GM19193 (cell line): ENCODE results near the gene ERCC5.

Experiments used
- POLR2A ChIP-seq: IDR thresholded peaks from 4 replicates; pipeline ENCODE4 v1.6.1; 2011; ENCODE audit not compliant: insufficient read depth, insufficient read length; ENCODE audit errors: extremely low read depth

ERCC5 gene

DNA sequence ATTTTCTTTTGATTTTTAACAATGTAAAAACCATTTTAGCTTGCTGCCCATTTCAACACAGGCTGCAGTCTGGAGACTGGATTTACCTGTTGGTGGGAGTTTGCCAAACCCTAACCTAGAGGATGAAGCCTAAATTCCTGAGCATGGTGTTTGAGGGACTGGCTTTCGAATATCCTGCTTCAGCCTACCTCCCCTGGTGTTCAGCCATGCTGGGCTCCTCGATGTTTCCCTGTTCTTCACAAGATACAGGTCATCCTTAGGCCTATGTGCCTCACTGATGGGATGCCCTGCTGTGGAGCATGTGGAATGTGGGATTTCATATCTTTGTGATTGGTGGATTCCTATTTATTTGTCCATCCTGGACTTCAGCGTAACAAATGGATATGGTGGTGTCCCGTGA is 20.4 kb upstream of the ERCC5 start:
- no peak for TF ChIP-seq POLR2A

DNA sequence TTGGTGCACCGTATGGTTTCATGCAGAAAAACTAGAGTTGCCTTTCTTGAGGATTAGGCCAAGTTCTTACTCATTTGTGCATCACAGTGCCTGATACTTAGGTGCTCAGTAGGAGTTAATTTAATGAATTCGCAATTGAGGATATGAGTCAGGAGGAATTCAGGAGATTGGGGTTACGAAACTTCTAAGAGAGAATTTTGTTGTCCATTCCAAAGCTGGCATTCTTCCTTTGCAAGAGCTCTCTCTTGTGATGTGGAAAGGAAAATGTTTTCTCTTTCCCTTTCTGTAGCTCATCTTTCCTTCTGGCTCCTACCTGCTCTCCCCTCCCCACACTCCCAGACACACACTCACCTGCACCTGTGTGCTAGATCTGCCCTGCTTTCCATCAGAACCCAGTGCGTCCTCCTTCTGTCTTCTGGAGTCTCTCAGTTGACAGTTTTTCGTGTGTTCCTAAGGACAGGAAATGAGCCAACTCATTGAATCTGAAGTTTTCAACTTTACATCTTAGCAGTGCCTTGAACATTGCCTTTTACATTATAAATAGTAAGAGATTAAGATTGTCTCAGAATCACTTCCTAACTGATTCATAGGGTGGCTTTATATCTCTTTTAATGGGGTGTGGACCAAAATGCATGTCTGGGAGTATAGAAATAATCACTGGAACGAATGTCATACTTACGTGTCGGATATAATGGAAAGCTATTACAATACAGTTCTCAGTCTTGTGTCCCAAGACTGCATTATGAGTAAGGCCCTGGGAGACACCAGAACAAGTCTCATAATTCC is 19.7 kb upstream of the ERCC5 start:
- TF ChIP-seq POLR2A = no peak

DNA sequence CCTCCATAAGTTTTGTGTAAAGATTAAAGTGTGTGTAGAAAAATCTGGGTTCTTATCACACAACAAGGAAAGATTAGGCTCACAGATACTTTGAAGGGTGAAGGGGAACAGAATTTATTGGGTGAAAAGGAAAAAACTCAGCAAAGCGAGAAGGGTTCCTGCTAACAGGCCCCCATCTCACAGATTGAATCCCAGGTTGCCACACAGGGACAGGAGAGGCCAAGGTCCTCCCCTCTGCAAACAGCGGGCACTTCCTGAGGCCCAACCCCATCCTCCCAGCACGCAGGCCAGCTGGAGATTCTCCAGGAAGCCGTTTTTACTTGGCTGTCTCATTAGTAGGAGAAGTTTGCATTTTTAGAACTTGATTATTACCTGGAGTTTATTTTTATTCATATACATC is 15.2 kb upstream of the ERCC5 start:
- TF ChIP-seq POLR2A = no peak

DNA sequence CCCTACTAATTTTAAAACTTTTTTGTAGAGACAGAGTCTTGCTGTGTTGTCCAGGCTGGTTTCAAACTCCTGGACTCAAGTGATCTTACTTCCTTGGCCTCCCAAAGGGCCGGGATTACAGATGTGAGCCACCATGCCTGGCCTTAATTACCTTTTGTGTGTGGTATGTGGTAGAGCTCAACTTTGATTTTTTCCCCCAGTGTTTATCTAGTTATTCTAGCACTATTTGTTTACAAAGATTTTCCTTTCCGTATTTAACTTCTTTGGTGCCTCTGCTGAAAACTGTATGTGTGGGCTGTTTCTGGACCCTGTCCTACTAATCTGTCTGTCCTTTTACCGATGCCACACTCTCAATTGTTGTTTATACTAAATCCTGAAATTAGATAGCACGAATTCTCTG is 9.4 kb upstream of the ERCC5 start:
- no peak for TF ChIP-seq POLR2A

DNA sequence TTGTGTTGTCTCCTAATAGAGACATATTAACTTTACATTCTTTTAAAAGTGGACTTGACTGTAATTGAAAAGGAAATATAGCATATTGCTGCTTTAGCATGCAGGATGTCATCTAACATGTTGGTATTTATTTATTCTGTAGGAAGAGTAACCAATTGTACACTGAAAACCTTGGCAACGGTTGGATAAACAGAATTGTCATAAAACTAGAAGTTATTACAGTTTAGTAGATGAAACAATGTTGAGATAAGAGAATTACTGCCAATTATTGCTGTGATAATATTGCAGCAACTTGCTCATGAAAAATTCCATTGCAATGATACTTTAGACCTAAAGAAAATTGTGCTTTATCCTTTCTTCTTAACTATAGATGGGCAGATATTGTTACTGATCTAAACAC is 7.6 kb upstream of the ERCC5 start:
- no peak for TF ChIP-seq POLR2A

DNA sequence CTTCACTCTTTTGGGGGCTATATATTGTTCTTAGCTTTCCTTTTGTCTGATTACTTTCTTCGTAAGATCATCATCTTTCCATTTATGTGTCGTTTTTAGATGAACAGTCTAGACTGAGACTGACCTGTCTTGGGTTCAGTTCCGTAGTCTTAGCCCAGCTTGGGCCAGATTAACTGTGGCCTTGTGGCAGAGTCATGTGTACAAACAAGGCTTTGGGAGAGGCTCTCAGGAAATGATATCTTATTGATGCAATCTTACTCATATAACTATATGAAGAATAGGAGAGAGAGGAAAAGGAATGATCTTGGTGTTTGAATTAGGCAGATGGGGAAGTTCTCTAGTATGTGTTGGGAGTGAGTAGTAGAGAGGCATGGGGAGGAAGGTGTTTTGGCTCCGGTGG is 6.8 kb upstream of the ERCC5 start:
- TF ChIP-seq POLR2A = no peak

DNA sequence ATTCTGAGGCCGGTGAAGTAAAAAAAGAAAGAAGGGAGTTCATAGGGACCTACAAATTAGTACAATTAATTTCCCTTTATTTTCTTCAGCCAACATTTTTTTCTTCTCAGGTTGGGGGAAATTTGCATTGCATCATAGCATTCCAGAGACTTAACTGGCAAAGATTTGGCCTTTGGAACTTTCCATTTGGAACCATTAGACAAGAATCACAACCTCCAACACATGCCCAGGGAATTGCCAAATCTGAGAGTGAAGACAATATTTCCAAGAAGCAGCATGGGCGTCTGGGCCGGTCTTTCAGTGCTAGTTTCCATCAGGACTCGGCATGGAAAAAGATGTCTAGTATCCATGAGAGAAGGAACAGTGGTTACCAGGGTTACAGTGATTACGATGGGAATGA is 6.4 kb upstream of the ERCC5 start:
- TF ChIP-seq POLR2A = no peak

DNA sequence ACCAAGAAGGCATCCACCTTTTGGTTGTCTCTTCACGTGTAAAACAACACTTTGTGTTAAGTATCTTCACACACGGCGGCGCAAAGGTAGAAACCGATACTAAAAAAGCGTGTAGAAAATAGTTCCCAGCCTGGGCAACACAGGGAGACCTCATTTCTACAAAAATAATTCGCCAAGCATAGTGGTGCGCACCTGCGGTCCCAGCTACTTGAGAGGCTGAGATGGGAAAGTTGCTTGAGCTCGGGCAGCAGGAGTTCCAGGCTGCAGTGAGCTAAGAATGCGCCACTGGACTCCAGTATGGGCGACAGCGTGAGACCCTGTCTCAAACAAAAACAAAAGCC is 573 bp upstream of the ERCC5 start:
- no peak for TF ChIP-seq POLR2A

DNA sequence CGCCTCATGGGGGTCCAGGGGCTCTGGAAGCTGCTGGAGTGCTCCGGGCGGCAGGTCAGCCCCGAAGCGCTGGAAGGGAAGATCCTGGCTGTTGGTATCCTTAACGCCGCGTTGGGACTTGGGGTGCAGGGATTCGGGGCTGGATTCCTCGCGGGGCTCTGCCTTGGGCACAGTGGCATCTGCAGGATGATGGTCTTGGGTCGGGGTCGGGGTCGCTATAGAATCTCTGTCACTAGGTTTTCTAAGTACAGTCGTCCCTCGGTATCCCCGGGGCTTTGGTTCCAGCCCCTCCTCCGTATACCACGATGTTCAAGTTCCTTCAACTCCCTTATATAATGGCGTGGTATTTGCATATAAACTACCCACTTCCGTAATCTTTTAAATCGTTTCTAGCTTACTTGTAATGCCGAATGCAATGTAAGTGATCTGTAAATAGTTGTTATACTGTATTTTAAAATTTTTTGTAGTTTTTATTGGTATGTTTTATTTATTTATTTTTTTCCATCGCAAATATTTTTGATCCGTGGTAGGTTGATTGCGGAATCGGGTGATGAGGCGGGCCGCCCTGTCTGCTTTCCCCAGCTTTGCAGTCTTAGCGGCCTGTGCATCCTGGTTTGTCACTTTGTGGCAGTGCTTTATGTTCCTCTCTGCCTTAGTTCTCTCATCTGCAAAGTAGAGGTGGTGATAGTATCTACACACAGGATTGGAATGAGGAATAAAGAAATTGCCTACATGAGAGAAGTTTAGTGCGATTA is 606 bp downstream of the ERCC5 start:
- no peak for TF ChIP-seq POLR2A

DNA sequence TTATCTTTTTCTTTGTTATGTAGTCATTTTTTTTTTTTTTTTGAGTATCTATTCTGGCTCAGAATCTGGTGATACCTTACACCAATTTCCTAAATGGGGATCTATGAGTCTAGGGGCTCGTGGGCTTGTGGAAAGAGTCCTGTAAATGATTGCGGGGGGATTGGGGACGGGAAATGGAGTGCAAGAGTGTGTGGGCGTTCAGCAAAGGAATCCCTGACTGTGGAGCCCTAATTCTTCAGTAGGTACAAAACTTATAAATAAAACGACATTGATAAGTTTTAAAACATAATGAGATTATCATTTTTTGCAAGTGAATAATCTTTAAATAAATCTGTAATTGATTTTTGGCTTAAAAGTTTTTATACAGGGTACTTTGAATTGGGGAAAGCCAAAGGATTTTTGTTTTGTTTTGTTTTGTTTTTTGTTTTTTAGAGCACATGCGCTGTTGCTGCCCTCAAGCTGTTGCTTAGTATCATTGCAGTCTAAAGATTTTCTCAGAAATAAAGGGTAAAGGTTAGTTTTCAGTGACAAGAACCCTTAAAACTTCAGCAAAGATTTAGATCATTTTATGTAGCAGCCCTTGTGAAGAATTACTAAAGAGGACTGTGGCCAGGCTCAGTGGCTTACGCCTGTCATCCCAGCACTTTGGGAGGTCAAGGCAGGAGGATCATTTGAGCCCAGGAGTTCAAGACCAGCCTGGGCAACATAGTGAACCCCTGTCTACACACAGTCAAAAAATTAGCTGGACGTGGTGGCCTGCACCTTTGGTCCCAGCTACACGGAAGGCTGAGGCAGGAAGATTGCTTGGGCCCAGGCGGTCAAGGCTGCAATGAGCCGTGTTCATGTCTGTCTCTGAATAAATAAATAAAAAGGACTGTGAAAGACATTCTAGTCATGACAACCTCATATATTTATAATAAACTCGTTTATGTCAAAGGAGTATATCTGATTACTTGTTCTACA is 1.7 kb downstream of the ERCC5 start:
- TF ChIP-seq POLR2A = no peak

DNA sequence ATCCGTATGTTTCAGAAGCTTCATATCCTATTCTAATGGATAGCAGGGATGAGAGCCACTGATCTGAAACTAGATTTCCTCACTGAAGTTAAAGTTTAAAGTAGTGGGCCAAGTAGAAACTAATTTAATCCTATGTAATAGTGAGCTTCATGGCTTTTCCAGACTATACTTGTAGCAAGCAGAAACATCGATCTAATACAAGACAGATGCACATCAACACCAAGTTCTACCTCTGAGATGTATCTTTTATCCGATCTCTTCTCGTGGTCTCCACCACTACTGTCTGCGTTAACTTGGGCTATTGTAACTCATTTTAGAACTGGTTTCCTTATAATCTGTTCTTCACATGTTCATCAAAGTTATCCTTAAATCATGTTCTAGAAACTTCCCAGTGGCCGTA is 3.1 kb downstream of the ERCC5 start:
- TF ChIP-seq POLR2A = no peak

DNA sequence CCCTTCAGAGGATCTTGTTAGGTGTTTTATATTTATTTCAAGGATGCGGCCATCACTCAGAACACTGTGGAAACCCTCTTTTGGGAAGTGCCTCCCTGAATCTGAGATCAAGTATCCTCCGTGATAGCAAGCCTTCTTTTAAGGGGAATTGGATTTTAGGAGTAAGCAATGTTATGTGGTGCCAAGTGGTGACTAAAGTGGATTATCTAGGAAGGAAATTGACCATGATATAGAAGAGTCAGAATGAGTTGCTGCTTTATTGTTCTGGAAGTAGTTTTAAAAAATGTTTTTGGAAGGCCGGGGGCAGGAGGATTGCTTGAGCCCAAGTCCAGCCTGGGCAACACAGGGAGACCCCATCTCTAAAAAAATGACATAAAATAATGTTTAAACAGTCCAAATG is 6.7 kb downstream of the ERCC5 start:
- no peak for TF ChIP-seq POLR2A

DNA sequence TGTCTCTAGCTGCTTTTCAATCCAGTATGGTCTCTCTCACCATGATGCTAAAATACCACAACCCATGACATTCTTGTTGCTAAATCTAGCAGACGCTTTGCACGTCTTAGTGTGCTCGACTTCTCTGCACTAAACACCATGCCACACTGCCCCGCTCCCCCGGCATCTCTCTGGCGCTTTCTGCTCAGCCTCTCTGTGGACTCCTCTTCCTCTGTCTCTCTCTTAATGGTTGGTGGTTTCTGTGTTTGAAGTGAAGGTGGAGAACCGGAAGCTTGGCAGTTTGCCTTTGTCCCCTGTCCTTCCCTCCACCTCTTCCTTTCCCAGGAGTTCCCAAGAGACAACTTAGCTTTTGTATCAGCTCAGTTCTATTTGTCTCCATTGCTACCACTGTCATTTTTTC is 8.8 kb downstream of the ERCC5 start:
- no peak for TF ChIP-seq POLR2A

DNA sequence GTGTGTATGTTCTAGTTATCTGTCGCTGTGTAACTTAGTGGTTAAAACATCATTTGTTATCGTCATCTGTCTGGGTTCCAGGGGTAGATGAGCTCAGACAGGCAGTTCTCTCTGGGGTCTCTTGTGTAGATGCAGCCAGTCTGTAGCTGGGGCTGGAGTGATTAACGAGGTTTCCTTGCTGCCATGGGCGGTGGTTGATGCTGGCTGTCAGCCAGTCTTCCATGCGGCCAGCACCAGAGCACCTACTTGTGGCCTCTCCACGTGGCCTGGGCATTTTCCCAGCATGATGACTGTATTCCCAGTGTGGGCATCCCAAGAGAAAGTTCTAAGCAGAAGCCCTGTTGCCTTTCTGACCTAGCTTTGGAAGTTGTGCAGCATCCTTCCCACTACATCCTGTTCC is 10.7 kb downstream of the ERCC5 start:
- TF ChIP-seq POLR2A = no peak

DNA sequence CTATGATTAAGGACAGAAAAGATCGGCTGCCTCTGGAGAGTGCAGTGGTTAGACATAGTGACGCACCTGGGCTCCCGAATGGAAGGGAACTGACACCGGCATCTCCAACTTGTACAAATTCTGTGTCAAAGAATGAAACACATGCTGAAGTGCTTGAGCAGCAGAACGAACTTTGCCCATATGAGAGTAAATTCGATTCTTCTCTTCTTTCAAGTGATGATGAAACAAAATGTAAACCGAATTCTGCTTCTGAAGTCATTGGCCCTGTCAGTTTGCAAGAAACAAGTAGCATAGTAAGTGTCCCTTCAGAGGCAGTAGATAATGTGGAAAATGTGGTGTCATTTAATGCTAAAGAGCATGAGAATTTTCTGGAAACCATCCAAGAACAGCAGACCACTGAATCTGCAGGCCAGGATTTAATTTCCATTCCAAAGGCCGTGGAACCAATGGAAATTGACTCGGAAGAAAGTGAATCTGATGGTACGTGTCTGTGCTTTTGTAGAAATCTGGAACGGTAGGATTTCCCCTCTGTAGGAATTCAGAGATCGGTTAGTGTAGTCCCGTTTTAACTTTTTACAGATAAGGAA is 16.9 kb downstream of the ERCC5 start:
- no peak for TF ChIP-seq POLR2A
